NK-92 (cell line): ENCODE data around the gene ARCN1.
"Not testable (repeated sequence)": the region's sequence is repeated elsewhere in the genome, so short reads cannot be mapped to it uniquely, and the experiment has no call there.

Experiments
- DNase-seq: peaks from one replicate; lab custom pipeline; 2025; ENCODE audit not compliant: unreplicated experiment; lab: John Stamatoyannopoulos, UW

ARCN1 gene

GRCh38 chr11:118544010-118544646 lies 28.1 kb upstream of the ARCN1 start:
- no peak for DNase-seq

GRCh38 chr11:118544647-118545010 lies 27.6 kb upstream of the ARCN1 start:
- DNase-seq, result no peak

GRCh38 chr11:118545533-118545932 lies 26.7 kb upstream of the ARCN1 start:
- DNase-seq, result no peak

- DNase-seq, result no peak
These were observed 25.1 kb upstream of the ARCN1 start for GRCh38 chr11:118547132-118547531.

GRCh38 chr11:118552341-118552740 lies 19.9 kb upstream of the ARCN1 start:
- no peak for DNase-seq

- DNase-seq, result no peak
These were observed 11.4 kb upstream of the ARCN1 start for GRCh38 chr11:118560806-118561205.

GRCh38 chr11:118565051-118565450 lies 7.2 kb upstream of the ARCN1 start:
- no peak for DNase-seq

GRCh38 chr11:118569670-118570069 lies 2.5 kb upstream of the ARCN1 start:
- DNase-seq, result no peak

GRCh38 chr11:118570787-118571186 lies 1.4 kb upstream of the ARCN1 start:
- DNase-seq, result no peak

- DNase-seq, result not testable (repeated sequence)
These were observed 528 bp upstream of the ARCN1 start for GRCh38 chr11:118571701-118572060.

- no peak for DNase-seq
These were observed 857 bp downstream of the ARCN1 start for GRCh38 chr11:118572981-118573550.

- DNase-seq, result no peak
These were observed 2.4 kb downstream of the ARCN1 start for GRCh38 chr11:118574636-118575035.

GRCh38 chr11:118577995-118578394 lies 5.8 kb downstream of the ARCN1 start:
- not testable (repeated sequence) for DNase-seq

GRCh38 chr11:118581057-118581456 lies 8.8 kb downstream of the ARCN1 start:
- DNase-seq, result no peak

GRCh38 chr11:118587952-118588351 lies 15.7 kb downstream of the ARCN1 start:
- DNase-seq, result no peak

GRCh38 chr11:118592616-118593367 lies 20.6 kb downstream of the ARCN1 start:
- no peak for DNase-seq

GRCh38 chr11:118594984-118595383 lies 22.8 kb downstream of the ARCN1 start:
- not testable (repeated sequence) for DNase-seq

GRCh38 chr11:118596224-118597146 lies 24.3 kb downstream of the ARCN1 start:
- no peak for DNase-seq

- DNase-seq, result no peak
These were observed 25.3 kb downstream of the ARCN1 start for GRCh38 chr11:118597556-118597955.

- no peak for DNase-seq
These were observed 30.1 kb downstream of the ARCN1 start for GRCh38 chr11:118602331-118602730.

GRCh38 chr11:118603709-118604108 lies 31.5 kb downstream of the ARCN1 start:
- not testable (repeated sequence) for DNase-seq
